Measurements from ENCODE around the gene TMSB10.

Gene TMSB10

GRCh38 chr2:84855731-84856130, 49.7 kb upstream of the TMSB10 start (continued):
- TF ChIP-seq PRDM2 (tag by site-specific recombination; IDR thresholded peaks at IDR 0.05; ENCODE audit: borderline replicate concordance): no peak
- no peak for TF ChIP-seq ZBTB10 (tag by site-specific recombination; IDR thresholded peaks at IDR 0.05)
- TF ChIP-seq ZNF660 (tag by site-specific recombination; IDR thresholded peaks at IDR 0.05): no peak
- TF ChIP-seq OSR2 (tag by site-specific recombination; IDR thresholded peaks at IDR 0.05): no peak
- TF ChIP-seq ZNF175 (tag by site-specific recombination; IDR thresholded peaks at IDR 0.05): no peak
- TF ChIP-seq ZSCAN23 (tag by site-specific recombination; IDR thresholded peaks at IDR 0.05): no peak
- TF ChIP-seq ZSCAN16 (tag by site-specific recombination; IDR thresholded peaks at IDR 0.05): no peak
- TF ChIP-seq PRDM4 (tag by site-specific recombination; IDR thresholded peaks at IDR 0.05): no peak
- no peak for TF ChIP-seq OVOL3 (tag by site-specific recombination; IDR thresholded peaks at IDR 0.05)

- H3K4me1 ChIP-seq (ENCODE audit: control insufficient read depth, insufficient read depth, low read length): no peaks in the 10 kb centered on the region
- H3K36me3 ChIP-seq (ENCODE audit: control insufficient read depth in 2 of 2, insufficient read depth in 1 of 2, low read length in 2 of 2): no peaks in the 10 kb centered on the region
- no peak overlapping the region for H3K4me3 ChIP-seq (ENCODE audit: low read depth, low read length)
- no peak overlapping the region for H3K27ac ChIP-seq (ENCODE audit: extremely low read depth, low read depth, low read length)
- CTCF ChIA-PET: interaction anchor here (0.6 to 2.4 kb wide), 3 partner anchors 19 to 404 kb away, joined by 4 to 8 read pairs (median 5); no protein-coding TSS in a partner anchor
- POLR2A ChIA-PET: no interaction called here
- H3K9me3 ChIP-seq (ENCODE audit: control insufficient read depth, insufficient read depth, low read depth, low read length): no peaks in the 10 kb centered on the region
- TF ChIP-seq ZNF664 (tag by site-specific recombination; IDR thresholded peaks at IDR 0.05) (no peak), ZFP69B (tag by site-specific recombination; IDR thresholded peaks at IDR 0.05) (no peak), PRDM10 (tag by site-specific recombination; IDR thresholded peaks at IDR 0.05) (no peak), ZNF132 (tag by site-specific recombination; IDR thresholded peaks at IDR 0.05; ENCODE audit: borderline replicate concordance) (no peak), AEBP2 (tag by site-specific recombination; IDR thresholded peaks at IDR 0.05; ENCODE audit: borderline replicate concordance) (no peak), ZNF157 (tag by site-specific recombination; IDR thresholded peaks at IDR 0.05) (no peak), RBAK (tag by site-specific recombination; IDR thresholded peaks at IDR 0.05) (no peak), ZBTB8A (tag by site-specific recombination; IDR thresholded peaks at IDR 0.05) (no peak), ZNF548 (tag by site-specific recombination; IDR thresholded peaks at IDR 0.05) (no peak), HOXC10 (CRISPR knock-in tag; IDR thresholded peaks at IDR 0.05) (no peak)
Measured at GRCh38 chr2:84856787-84857186, 48.7 kb upstream of the TMSB10 start.

Data from HEK293 (cell line).